KBM-7 (cell line): Measurements from ENCODE around the gene TMEM86B.

ENCODE experiments used
- DNase-seq: peaks from one replicate; pipeline ENCODE4 v3.0.0-alpha.2; 2015
- in situ Hi-C: fragments of 300-500 bp; cut with MboI; formaldehyde crosslinking; loops from 2 replicates; pipeline ENCODE4 v1.14.3; 2020; ENCODE audit warnings: low sequenced_read_pairs, low pct_unique_long_range_greater_than_20kb, mixed read lengths

TMEM86B gene

DNA sequence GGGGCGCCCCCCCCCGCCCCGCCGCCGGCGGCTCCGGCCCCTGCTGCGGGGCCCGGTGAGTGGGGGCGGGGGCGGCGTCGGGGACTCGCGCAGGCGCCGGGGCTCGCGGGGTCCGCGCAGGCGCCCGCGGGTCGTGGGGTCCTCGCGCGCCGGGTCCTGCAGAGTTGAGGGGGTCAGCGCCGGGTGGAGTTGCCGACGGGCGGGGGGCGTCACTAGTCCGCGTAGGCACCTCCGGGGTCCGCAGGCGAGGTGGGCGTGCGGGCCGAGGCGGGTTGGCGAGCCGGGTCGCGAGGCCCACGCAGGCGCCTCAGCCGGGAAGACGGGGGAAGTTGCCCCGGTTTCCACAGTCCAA, 29.9 kb upstream of the TMEM86B start:
- in situ Hi-C loops: no loop called here
- DNase-seq: no peak

DNA sequence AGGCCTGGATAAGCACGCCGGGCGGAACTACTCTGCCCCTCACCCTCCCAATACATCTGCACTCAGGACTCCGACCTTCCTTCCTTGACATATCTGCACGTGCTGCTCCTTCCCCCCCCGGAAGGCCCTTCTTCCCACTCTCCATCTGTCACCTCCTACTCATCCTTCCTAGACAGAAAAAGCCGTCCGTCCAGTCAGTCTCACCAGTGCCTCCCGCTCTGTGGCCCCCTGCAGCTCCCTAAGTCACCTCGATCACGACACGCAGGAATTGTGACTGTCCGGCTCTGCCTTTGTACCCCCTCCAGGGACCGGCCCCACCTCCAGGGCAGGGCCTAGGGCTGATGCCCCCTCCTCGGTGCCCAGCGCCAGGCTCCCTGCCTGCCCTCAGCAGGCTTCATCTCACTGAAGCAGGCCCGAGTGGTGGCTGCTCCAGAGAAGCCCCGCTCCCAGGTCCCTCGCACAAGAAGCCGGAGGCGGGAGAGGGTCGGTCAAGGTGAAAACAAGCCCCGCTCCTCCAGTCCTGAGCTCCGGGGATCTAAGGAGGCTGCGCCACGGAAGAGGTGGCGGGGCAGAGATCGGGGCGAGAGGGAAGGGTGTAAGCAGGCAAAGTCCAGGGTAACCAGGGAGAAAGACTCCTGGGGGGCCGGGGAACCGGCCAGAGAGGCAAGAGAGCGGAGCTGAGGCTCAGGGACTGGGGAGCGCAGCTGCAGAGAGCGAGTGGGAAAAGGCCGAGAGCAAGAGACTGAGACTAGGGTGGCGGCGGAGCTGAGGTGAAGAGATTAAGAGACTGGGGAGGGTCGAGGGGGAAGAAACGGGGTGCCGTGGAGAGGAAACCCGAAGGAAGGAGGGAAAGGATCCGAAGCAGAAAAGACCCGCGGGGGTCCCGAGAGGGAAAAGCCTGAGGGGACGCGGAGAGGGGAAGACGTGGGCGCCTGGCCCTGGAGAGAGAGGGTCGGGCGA, 29.2 kb upstream of the TMEM86B start:
- DNase-seq: peak; percentile 64

DNA sequence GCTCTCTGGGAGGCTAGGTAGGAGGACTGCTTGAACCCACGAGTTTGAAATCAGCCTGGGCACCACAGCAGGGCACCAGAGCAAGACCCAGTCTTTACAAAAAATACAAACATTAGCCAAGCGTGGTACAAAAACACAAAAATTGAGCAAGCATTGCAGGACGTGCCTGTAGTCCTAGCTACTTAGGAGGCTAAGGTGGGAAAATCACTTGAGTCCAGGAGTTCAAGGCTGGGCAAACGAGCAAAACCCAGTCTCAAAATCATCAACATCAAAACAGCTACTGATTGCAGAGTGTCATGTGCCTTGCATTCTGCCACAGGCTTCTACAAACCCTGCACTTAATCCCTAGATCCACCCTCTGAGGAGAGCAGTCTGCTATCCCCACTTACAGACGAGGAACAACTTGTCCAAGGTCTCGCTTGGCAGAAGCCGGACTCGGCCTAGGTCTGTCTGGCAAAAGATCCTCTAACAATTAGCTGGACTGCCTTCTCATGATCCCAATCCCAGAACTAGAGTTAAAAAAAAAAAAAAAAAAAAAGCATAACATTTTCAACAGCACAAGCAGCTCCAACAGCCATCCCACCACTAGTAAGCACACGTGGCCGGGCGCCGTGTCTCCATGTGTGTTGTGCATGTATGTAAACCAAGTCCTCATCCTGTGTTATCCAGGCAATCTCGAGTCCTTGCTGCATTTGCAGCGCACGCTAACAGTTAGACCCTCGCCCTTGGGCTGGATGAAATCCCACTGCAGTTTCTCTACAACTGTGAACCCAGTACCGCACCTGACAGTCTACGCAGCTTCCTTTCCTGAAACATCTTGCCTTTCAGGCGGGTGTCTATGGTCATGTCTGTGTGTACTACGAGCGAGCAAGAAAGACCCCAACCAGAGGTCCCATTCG, 28.2 kb upstream of the TMEM86B start:
- no peak for DNase-seq
- in situ Hi-C loops: no loop called here

More for the DNA sequence above, 29.2 kb upstream of the TMEM86B start:
- in situ Hi-C loops: no loop called here

DNA sequence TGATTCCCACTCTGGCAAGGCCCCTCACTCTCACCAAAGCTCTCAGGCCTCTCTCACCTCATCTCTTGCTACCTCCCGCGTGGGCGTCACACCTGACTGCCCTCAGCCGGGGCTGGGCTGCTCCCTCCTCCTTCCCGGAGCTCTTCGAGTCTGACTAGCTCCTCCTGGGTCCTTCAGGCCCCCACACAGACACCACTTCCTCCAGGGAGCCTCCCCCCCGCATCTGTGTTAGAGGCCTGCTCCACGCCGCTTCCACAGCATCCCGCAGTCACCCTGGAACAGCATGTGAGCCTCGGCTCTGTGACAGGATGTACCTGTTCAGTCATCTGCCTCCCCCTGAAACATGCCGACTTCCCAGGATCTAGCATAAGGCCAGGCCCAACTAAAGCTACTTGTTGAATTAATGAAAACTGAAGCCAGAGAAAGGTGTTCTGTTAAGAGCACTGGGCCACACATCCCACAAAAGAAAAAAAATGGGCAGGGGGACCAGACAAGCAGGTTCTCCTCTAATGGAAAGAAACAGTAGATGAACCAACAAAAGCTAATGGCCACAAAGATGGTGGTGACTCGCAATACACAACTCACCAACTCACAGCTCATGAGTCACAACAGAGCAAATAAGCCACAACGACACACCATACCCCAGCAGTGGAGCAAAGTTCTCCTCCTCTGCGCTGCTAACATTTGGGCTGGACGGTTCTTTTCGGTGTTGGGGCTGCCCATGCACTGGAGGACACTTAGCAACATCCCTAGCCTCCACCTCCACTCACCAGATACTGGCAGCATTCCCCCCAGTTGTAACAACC, 27.3 kb upstream of the TMEM86B start:
- peak; percentile 77 for DNase-seq
- in situ Hi-C loops: no loop called here

DNA sequence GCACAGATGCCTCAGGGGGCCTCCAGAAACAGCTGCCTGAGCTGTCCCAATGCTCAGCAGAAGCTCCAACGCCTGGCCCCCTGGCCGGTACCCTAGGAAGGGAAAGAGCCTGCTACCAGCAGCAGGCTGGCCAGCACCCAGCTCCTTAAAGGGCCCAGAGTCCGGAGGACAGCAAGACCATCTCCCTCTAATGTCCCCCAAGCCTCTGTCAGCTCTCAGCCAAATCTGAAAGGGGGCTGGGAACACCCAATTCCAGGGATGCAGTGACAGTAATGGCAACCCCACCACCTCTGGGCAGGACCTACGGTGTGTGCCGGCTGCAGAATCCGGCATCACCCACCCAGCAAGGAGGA, 26.0 kb upstream of the TMEM86B start:
- in situ Hi-C loops: no loop called here
- DNase-seq: no peak

DNA sequence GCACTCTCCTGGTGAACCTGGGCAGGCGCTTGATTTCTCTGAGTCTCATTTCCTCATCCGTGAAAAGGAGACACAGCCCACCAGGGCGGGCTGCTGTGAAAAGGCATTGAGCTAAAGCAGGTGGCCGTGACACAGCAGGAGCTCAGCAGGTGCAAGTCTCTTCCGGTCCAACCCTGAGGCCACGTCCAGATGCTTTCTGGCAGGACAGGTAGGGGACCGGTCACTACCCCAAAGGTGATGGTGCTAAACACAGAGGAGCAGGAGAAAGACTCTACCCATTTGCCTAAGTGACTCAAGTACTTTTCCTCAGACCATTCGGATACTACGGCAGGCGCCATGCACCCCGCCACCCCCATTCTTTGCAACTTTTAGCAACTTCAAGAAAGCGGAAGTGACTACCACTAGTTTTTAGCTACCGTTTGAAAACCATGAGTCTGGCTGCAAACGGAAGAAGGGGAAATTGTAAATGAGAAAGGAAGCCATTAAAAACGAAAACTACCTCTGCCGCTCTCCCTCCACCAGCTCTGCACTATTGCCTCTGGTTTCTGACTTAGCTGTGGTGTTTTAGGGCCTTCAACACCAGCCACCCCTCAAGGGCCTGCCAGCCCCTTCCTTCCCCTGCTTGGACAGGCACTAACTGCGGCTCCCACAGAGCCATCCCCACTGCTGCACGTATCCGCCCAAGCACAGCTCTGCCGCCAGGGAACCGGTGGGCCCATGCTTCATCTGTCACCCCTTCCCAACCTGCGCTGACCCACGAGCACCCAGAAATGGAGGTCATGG, 25.5 kb upstream of the TMEM86B start:
- in situ Hi-C loops: no loop called here
- peak; percentile 98 for DNase-seq

DNA sequence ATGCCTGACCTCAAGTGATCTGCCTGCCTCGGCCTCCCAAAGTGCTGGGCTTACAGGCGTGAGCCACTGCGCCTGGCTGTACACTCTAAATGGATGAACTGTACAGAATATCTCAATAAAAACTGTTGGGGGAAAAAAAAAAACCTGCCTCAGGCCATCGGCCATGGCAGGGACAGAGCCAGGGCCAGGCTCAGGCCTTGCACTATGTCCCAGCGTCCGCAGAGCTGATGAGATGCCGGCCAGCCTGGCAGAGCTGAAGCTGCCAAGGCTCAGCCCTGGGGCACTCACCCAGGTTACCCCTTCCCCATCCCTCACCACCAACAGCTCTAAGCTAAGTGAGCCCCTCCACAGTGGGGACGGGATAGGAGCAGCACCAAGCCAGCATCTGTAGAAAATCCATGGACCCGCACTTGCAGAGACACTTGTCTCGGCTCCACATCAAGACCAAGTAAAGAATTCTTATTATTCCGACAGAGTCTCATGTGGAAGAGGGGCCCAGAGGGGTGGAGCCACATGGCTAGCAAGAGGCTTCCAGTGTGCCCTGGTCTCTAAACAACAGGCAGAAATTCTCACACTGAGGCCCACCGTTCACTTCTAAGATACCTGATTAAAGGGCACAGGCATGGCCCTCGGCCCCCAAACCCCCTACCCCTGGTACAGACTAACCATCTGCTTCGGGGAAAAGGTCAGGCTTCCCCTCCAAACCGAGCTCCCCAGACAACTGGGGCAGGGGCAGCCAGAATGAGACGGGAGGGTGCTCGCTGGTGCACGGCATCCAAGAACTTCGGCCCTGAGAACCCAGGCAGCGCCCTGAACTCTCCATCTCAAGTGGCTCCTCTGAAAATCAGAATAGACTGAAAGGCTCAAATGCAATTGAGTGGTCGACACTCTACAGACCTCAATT, 24.4 kb upstream of the TMEM86B start:
- DNase-seq: no peak
- in situ Hi-C loops: no loop called here

DNA sequence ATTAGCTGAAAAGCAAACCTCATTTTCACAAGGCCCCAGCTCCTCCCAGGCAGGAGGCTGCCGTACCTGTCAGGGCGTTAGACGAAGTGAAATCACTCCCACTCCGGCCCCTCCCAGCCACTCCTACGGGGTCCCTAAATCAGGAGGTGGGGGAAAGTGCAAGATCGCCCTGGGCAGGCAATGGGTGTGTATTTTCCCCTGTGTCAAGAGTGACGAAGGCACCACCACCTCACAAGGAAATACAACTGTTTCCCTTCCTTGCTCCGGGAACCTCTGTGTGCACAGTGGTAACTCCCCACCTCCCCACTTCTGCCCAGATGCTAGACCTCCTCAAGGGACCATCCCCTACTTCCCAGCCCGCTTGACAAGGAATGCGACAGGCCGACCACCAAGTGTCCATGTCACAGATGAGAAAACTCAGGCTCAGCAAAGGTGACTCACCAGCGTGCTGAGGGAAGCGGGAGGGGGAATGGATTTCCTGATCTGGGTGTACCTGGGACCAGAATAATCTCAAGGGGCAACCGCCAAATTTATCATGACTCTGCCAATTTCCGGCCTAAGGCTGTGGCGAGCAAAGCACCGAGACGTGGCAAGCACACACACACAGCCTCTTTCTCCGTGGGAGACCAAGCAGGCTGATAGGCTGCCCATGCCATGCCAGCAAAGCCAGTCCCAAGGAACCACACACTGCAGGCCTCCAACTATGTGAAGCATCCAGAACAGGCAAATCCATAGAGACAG, 22.9 kb upstream of the TMEM86B start:
- peak; percentile 89 for DNase-seq
- in situ Hi-C loops: no loop called here

DNA sequence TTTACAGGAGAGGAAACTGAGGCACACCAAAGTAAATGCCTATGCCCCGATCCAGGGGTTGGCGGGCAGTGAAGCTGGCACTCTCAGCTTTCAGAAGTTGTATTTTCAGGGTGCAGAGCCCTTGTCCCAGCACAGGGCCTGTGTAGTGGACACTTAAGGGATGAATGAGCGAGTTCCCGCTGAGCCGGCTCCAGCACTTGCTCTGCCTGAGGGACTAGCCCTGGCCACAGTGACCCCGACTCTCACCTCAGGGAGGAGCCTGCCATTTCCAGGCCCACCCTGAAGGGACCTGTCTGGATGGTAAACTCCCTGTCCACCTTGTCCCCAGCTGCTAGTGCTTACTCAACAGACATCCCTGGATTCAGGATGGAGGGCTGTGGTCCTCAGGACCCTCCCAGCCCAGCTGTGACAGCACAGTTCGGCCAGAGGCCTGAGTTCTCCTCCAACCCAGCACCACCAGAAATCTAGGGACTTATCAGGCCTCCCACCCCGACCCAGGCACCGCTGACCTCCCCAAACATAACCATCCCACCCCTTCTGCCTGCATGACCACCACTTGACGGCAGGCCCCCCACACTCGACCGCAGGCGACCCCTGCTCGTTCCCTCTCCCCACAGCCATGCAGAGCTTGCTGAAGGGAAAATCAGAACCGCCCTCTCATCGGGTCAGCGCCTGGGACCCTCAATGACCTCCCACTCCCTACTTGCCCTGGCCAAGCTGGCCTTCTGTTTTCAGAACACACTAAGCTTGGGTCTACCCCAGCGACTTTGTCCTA, 21.9 kb upstream of the TMEM86B start:
- in situ Hi-C loops: no loop called here
- DNase-seq: no peak

DNA sequence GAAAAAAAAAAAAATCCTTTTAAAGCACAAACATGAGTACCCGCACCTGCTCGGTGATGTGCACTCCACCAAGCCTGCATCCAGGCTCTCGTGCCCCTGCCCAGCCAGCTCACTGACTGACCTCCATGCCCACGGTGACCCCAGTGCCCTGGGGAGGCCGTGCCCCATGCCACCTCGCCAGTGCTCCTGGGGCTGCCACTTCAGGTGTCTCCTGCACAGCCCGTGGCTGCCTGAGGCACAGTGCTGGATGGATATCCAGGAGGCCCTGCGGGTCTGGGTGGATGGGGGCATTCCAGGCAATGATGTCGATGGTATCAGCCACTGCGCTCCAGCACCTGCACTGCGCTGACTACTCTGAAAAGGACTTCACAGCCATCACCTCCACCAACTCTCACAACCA, 21.3 kb upstream of the TMEM86B start:
- in situ Hi-C loops: no loop called here

DNA sequence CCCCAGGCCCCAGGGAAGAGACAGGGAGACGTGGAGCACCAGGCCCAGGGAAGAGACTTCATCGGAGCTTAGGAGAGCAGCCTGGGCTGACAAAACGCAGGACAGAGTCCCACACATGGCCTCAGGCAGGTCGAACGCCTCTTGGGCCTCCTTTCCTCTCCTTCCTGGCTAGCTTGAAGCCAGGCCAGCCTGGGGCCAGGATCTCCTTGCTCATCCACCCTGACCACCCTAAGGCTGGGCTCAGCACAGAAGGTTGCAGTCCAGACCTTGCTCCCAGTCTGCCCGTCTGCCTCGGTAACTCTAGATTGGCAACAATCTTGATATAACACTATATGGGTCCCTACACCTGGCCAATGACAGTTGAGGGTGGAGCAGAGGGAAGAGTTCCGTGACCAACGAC, 20.1 kb upstream of the TMEM86B start:
- in situ Hi-C loops: no loop called here

More for the DNA sequence above, 21.3 kb upstream of the TMEM86B start:
- DNase-seq: no peak

DNA sequence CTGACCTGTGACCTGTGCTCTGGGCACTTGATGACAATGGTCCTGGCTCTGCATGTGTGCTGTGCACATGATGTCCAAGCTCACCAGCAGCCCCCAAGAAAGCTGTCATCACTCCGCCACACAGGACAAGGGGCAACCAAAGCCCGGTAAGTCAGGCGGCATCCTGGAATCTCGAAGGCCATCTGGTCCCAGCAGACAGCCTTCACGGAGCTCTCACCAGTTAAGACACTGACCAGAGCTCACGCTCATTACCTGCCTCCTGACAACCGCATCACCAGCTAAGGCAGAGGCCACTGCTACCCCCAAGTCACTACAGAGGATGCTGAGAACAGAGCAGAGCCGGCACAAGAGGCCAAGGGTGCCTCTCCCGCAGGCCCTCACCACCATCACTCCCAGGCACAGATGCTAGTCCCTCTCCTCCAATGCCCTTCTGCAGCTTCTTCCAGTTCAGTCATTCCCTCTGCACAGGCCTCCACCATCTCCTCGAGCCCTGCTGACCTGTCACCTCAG, 19.7 kb upstream of the TMEM86B start:
- DNase-seq: no peak
- in situ Hi-C loops: no loop called here

More for the DNA sequence above, 20.1 kb upstream of the TMEM86B start:
- DNase-seq: no peak

DNA sequence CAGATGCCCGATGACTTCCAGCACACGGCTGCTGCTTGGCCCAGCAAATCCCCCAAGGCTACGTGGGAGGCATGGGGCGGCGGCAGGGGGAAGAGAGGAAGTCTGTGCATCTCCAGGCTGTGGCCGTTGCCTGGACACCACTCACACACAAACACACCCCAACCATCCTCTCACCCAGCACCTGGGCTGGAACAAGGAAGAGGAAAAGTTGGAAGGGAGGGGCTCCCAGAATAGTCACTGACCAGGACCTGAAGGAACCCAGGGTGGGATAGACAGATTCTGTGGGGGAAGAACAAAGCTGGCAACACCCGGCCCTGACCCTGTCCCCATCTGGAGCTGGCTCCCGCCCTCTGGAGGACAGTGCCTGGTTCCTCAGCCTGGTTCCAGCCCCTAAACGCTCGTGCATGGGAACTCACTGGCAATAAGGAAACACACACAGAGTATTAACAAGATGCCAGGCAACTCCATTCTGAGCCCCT, 19.1 kb upstream of the TMEM86B start:
- peak; percentile 90 for DNase-seq
- in situ Hi-C loops: no loop called here

DNA sequence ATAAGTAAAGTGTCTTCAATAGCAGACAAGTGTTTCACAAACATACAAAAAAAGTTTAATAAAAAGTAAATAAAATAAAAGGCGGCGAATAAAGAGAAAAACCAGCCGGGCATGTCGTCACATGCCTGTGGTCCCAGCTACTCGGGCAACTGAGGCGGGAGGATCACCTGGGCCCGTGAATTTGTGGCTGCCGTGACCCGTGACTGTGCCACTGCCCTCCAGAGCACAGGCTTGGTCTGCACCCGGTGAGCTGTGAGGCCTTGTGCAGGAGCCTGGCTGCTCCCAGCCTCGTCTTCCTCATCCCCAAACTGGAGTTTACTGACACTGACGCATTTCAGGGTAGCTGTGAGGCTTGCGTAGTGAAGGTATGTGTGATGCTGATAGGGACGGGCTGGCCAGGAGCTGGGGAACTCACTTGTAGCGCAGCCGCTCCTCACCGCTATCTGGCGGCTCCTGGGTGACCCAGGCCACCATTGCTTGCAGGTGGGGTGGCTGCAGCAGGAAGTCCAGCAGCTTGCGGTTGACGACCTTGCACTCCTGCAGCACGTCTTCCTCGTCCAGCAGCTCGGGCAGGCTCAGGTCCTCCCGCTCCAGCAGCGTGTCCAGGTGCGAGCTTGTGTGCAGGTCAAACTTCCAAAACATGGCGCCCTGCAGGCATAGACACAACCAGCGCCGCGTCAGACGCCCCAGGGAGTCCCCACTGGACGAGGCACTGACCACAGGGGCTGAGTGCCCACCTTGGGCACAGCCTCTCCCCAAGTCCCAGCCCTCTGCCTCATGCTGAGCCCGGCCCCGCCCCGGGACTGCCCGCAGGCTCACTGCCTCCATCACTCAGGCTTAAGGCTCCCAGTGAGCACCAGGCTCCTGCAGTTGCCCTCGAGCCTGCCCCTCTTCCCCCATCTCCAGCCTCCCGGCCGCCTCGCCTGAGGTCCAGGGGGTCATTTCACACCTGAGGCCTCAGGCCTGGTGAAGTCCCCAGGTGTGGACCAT, 18.2 kb upstream of the TMEM86B start:
- in situ Hi-C loops: no loop called here
- DNase-seq: no peak
